Hematopoietic multipotent progenitor cell (in vitro differentiated cells): ENCODE data around the gene GARIN3. TPM values are rescaled to one million over a fixed set of nuclear protein-coding genes. Genes with fewer than 3 reads are reported as not detected.
"Not testable (repeated sequence)": the region's sequence is repeated elsewhere in the genome, so short reads cannot be mapped to it uniquely, and the experiment has no call there.

Experiments
- DNase-seq, 3 donors: peaks; one replicate each; pipeline ENCODE4 v3.0.0-alpha.2; 2011 to 2015; ENCODE audit warnings: low read depth in 2 of 3, low spot score in 2 of 3
- total RNA-seq: library from RNA; depleted of rRNA; stranded (reverse); fragments of >200 nt; gene quantifications from one replicate; pipeline ENCODE4 v1.2.3, GENCODE V29; 2012

Gene GARIN3
- total RNA-seq, 1 donor = not detected

- DNase-seq = no peak
These were observed 20.4 kb upstream of the GARIN3 start for GRCh38 chr5:157186309-157187045.

DNA sequence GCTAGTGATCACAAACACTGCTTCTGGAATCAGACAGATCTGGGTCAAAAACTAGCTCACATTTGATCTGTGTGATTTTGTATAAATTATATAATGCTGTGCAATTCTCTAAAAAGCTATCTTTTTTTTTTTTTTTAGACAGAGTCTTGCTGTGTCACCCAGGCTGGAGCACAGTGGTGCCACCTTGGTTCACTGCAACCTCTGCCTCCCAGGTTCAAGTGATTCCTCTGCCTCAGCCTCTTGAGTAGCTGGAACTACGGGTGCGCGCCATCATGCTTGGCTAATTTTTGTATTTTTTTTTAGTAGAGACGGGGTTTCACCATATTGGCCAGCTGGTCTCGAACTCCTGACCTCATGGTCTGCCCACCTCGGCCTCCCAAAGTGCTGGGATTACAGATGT, 19.1 kb upstream of the GARIN3 start:
- DNase-seq = not testable (repeated sequence)

- no peak for DNase-seq
These were observed 18.1 kb upstream of the GARIN3 start for GRCh38 chr5:157184117-157184670.

- no peak for DNase-seq
These were observed 16.2 kb upstream of the GARIN3 start for GRCh38 chr5:157182143-157182757.

DNA sequence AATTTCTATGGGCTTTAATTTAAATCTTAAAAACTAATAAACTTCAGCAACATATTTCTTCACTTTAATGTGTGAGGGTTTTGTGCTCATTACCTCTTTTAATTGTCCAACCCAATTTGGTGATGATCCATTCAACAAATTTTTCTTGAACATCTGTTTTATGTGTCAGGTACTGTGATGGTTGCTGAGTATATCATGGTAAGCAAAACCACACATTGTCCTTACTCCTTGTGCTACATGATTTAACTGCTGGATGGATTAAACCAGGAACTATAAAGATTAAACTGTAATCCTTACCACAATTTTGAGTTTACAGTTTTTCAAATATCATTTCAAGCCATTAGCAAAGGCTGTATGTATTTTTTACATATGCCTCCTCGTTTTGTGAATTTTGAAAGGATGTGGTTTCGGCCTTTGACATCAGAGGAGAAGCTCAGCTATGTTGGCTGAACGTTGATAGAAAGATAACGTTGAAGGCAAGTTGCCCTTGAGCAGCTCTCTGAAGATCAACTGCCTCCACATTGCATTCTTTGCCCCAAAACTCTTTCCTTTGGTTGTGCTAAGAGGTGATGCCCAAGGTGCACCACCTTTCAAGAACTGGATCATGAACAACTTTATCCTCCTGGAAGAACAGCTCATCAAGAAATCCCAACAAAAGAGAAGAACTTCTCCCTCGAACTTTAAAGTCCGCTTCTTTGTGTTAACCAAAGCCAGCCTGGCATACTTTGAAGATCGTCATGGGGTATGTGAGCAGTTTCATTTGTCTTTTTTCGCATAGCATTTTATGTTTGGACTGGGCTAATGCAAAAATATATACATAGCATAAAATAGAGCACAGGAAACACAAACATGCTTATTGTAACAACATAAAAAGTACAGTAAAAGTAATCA, 14.6 kb upstream of the GARIN3 start, which contains the start of gene ITK:
Gene ITK (plus strand): TSS at position 467 of the 891 bp plus-strand sequence. CDS start 138 bp downstream, at position 605.
- no peak for DNase-seq

DNA sequence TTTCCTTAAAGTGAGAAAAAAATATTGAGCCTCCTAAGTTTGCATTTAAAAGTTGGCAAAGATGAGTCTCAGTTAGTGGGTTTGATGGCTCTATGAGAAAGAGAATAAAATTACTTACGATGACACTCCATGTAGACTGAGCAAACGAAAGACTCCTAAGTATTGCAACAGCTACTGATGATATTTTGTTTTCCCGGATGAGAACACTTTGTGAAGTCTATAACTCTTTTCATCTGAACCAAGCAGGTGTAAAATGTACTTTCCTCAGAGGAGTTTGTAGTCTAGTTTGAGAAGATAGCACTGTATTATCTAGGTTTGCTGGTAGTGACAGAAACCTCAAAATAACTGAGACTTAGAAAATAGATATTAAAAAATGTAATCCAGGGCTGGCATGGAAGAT, 12.9 kb upstream of the GARIN3 start:
- no peak for DNase-seq

DNA sequence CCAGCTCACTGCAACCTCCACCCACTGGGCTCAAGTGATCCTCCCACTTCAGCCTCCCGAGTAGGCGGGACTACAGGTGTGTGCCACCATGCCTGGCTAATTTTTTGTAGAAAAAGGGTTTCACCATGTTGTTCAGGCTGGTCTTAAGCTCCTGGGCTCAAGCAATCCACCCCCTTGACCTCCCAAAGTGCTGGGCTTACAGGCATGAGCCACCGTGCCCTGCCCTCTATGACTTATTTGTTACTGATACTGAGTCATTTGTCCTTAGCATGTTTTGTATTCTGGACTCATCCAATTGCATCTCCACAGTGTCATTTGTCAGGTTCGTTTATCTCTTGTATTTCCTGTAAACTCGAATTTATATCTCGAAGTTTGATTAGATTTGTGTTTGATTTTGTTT, 11.9 kb upstream of the GARIN3 start:
- DNase-seq = no peak

GRCh38 chr5:157175071-157175612, 9.1 kb upstream of the GARIN3 start:
- no peak for DNase-seq

DNA sequence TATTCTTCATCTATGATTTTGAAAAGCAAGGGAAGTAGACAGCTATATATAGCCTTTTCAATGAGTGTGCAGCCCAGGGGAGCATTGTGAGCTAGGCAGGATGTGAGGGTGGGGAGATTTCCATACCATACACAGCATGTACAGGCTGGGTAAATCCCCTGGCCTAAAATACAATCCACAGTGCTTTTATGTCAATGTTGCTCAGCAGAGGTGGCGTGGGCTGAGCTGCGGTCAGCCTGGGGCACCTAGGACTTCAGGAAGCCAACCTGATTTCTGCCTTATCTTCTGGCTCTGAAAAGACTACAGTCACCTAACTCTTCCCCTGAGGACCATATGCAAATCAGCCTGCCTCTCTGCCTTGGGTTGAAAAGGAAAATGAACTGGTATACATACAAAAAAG, 6.3 kb upstream of the GARIN3 start:
- DNase-seq = no peak

GRCh38 chr5:157168286-157168685, 2.2 kb upstream of the GARIN3 start:
- DNase-seq = no peak

DNA sequence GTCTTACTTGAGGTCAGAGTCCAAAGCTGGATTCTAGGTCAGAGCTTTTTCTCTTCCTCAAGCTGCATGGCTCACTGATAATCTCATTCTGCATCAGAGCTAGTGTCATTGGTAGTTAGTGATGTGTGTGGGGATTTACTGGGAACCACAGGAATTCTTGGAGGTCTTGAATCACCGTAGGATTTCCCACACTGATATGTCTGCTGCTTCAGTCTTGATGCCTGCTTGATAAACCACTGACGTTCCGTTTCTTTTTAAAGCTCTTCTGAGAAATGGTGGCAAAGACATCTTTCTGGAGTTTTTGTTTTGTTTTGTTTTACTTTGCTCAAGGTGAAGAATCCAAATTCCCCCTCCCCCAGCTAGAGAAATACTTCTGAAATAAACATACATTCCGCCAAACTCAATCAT, 1.2 kb upstream of the GARIN3 start:
- no peak for DNase-seq

- DNase-seq = no peak
These were observed 396 bp downstream of the GARIN3 start for GRCh38 chr5:157165668-157166067.

- no peak for DNase-seq
These were observed 803 bp downstream of the GARIN3 start for GRCh38 chr5:157165261-157165660.

GRCh38 chr5:157164521-157164920, 1.5 kb downstream of the GARIN3 start:
- no peak for DNase-seq

GRCh38 chr5:157162919-157163510, 3.0 kb downstream of the GARIN3 start:
- no peak for DNase-seq

DNA sequence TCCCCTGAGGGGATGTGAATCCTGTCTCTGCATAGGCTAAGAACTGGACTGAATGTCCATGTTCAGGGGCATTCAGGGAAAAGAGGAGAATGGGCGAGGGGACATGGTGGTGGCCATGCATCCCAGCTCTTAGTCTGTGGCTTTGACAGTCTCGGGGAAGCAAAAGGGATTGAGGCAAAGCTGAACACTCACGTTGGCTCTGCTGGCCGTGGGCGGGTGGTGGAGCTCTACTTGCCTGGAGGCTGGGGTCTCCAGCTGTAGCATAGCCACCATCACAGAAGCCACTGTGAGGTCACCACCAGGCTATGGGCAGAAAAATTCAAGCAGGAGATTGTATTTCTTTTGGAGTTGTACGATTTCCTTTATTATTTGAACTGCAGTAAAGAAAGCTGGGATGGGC, 4.1 kb downstream of the GARIN3 start:
- DNase-seq = no peak

- DNase-seq = no peak
These were observed 6.1 kb downstream of the GARIN3 start for GRCh38 chr5:157160001-157160400.

DNA sequence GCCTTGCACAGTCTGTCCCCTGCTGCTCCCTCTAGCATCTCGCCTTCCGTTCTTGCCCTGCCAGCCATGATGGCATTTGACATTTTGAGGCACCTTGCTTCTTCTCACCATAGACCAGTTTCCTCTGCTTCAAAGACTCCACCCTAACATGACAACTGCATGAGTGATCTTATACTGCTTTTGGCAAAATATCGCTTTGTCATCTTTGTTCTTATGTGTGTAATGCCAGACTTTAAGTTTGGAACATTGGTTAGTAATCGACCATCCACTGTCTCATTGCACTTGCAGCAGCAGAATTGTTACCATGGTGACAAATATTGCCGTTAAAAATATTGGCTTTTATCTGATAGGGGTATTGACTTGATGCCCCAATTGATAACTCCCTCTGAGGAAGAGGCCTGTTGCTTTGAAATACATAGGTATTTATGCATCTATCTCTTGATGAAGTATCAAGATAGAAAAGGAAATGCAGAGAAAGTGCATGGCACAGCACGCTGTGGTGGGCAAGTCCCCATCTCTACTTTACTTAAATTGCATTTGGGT, 6.8 kb downstream of the GARIN3 start:
- DNase-seq = peak in 1 of 3 donors; percentile 45

- no peak for DNase-seq
These were observed 8.7 kb downstream of the GARIN3 start for GRCh38 chr5:157157293-157157891.

GRCh38 chr5:157155297-157155696, 10.8 kb downstream of the GARIN3 start:
- no peak for DNase-seq
